NT2/D1 (cell line): Measurements from ENCODE around the gene CIITA.
"Not testable (repeated sequence)": the region's sequence is repeated elsewhere in the genome, so short reads cannot be mapped to it uniquely, and the experiment has no call there.

Experiments
- DNase-seq: peaks from one replicate; pipeline ENCODE4 v3.0.0-alpha.2; 2011; ENCODE audit warnings: low read depth, low spot score
- H3K27me3 ChIP-seq: 2 replicates; pipeline ENCODE4 v1.6.0; 2011; ENCODE audit warnings: mild to moderate bottlenecking; ENCODE audit not compliant: insufficient read length, insufficient read depth
- H3K36me3 ChIP-seq: 2 replicates; pipeline ENCODE4 v1.6.1; 2011; ENCODE audit warnings: mild to moderate bottlenecking, low read length, mixed read lengths; ENCODE audit not compliant: insufficient read depth, insufficient read length
- H3K4me1 ChIP-seq: 2 replicates; pipeline ENCODE4 v1.5.1; 2011; ENCODE audit not compliant: insufficient read depth, insufficient read length
- H3K4me3 ChIP-seq: 2 replicates; pipeline ENCODE4 v1.5.1; 2011; ENCODE audit warnings: low read depth; ENCODE audit not compliant: insufficient read length
- H3K9ac ChIP-seq: 2 replicates; pipeline ENCODE4 v1.6.0; 2011; ENCODE audit warnings: low read depth; ENCODE audit not compliant: insufficient read length
- H3K9me3 ChIP-seq: 2 replicates; pipeline ENCODE4 v1.5.1; 2011; ENCODE audit warnings: mild to moderate bottlenecking, low read length; ENCODE audit not compliant: insufficient read depth
- SUZ12 ChIP-seq: IDR thresholded peaks from 2 replicates; pipeline ENCODE4 v1.6.1; 2011; ENCODE audit not compliant: insufficient read length, insufficient read depth; ENCODE audit errors: extremely low read depth
- YY1 ChIP-seq: IDR thresholded peaks from 2 replicates; pipeline ENCODE4 v1.6.1; 2011; ENCODE audit not compliant: insufficient read length, insufficient read depth
- ZNF274 ChIP-seq: IDR thresholded peaks from 2 replicates; pipeline ENCODE4 v1.6.1; 2011; ENCODE audit warnings: mild to moderate bottlenecking, low read depth, low read length

CIITA gene

GRCh38 chr16:10876799-10877341 lies at the start of gene CIITA:
Gene CIITA (plus strand): TSS chr16:10877202. CDS start chr16:10877331, 129 bp downstream.
- no peak for DNase-seq
- Histone ChIP-seq H3K4me1 (peaks cover 3% of the 10 kb centered on the region), H3K36me3 (no peaks in the 10 kb centered on the region), H3K4me3 (no peak within 1 kb of the TSS), H3K9me3 (no peaks in the 10 kb centered on the region), H3K27me3 (peaks cover 37% of the 10 kb centered on the region), H3K9ac (no peak within 1 kb of the TSS)
- TF ChIP-seq YY1 = no peak
- TF ChIP-seq SUZ12 = no peak
- TF ChIP-seq ZNF274 = no peak

GRCh38 chr16:10827691-10828341 lies 49.2 kb upstream of the CIITA start:
- Histone ChIP-seq H3K9me3 (no peaks in the 10 kb centered on the region), H3K27me3 (no peaks in the 10 kb centered on the region), H3K9ac (no peak overlapping the region), H3K4me1 (peaks cover 3% of the 10 kb centered on the region), H3K4me3 (no peak overlapping the region), H3K36me3 (no peaks in the 10 kb centered on the region)
- TF ChIP-seq SUZ12 (no peak), YY1 (no peak)
- DNase-seq = no peak

- no peak for DNase-seq
- TF ChIP-seq ZNF274 = no peak
- TF ChIP-seq SUZ12 = no peak
- no peak for TF ChIP-seq YY1
- Histone ChIP-seq H3K27me3 (no peaks in the 10 kb centered on the region), H3K9me3 (no peaks in the 10 kb centered on the region), H3K4me1 (peaks cover 3% of the 10 kb centered on the region), H3K4me3 (no peak overlapping the region), H3K36me3 (no peaks in the 10 kb centered on the region), H3K9ac (peak overlapping the region; percentile 39)
Observed at GRCh38 chr16:10828851-10829366, 48.1 kb upstream of the CIITA start.

- not testable (repeated sequence) for H3K9ac ChIP-seq, H3K4me1 ChIP-seq, H3K36me3 ChIP-seq, DNase-seq, H3K27me3 ChIP-seq, H3K4me3 ChIP-seq, H3K9me3 ChIP-seq
Observed at GRCh38 chr16:10829390-10830098, 47.5 kb upstream of the CIITA start.

GRCh38 chr16:10830240-10830639 lies 46.8 kb upstream of the CIITA start:
- DNase-seq, H3K4me1 ChIP-seq, H3K9me3 ChIP-seq: not testable (repeated sequence)

GRCh38 chr16:10831894-10832886 lies 44.8 kb upstream of the CIITA start:
- H3K27me3 ChIP-seq = no peaks in the 10 kb centered on the region
- TF ChIP-seq ZNF274 (no peak), SUZ12 (no peak), YY1 (no peak)
- no peak overlapping the region for H3K9ac ChIP-seq

More at GRCh38 chr16:10830240-10830639, 46.8 kb upstream of the CIITA start:
- not testable (repeated sequence) for H3K4me3 ChIP-seq, H3K27me3 ChIP-seq, H3K36me3 ChIP-seq, H3K9ac ChIP-seq

GRCh38 chr16:10833271-10833670 lies 43.7 kb upstream of the CIITA start:
- H3K4me1 ChIP-seq = no peaks in the 10 kb centered on the region
- no peak overlapping the region for H3K9ac ChIP-seq
- no peak overlapping the region for H3K4me3 ChIP-seq
- no peaks in the 10 kb centered on the region for H3K27me3 ChIP-seq
- no peaks in the 10 kb centered on the region for H3K9me3 ChIP-seq
- no peak for DNase-seq
- H3K36me3 ChIP-seq = no peaks in the 10 kb centered on the region
- TF ChIP-seq YY1 (no peak), ZNF274 (no peak), SUZ12 (no peak)

More at GRCh38 chr16:10831894-10832886, 44.8 kb upstream of the CIITA start:
- Histone ChIP-seq H3K9me3 (no peaks in the 10 kb centered on the region), H3K4me3 (no peak overlapping the region), H3K4me1 (peaks cover 3% of the 10 kb centered on the region), H3K36me3 (no peaks in the 10 kb centered on the region)
- DNase-seq = no peak
